Ovary (tissue), 3 donors: ENCODE data around the gene SORL1.

ENCODE experiments used
- CTCF ChIP-seq, 3 donors: fragments of 450-650 bp in 2 of 3; fragments of 200-600 bp in 1 of 3; IDR thresholded peaks; one replicate each; pipeline versions ENCODE4 v1.5.1 to v1.8.0; 2016 to 2022; ENCODE audit warnings: antibody characterized with exemption in 3 of 3, mild to moderate bottlenecking in 1 of 3
- EP300 ChIP-seq: sonication (generic); formaldehyde crosslinking; IDR thresholded peaks from one replicate; pipeline ENCODE4 v1.6.1; 2017; ENCODE audit warnings: antibody characterized with exemption
- donor health status: DM: no; HTN: no; CAD: no.

GRCh38 chr11:121540627-121541026, 88.5 kb downstream of the SORL1 start:
- TF ChIP-seq CTCF (IDR thresholded peaks at IDR 0.05): no peak
- TF ChIP-seq EP300: no peak
